Ishikawa (cell line): ENCODE data around the gene RNPEPL1.

ENCODE experiments used
- CEBPB ChIP-seq: IDR thresholded peaks from 2 replicates; pipeline ENCODE4 v1.6.1; 2012
- CREB1 ChIP-seq: IDR thresholded peaks from 2 replicates; pipeline ENCODE4 v1.6.1; 2012; ENCODE audit warnings: low read depth
- EGR1 ChIP-seq: IDR thresholded peaks from 2 replicates; pipeline ENCODE4 v1.6.1; 2012
- EP300 ChIP-seq: IDR thresholded peaks from 2 replicates; pipeline ENCODE4 v1.6.1; 2012; ENCODE audit warnings: borderline replicate concordance
- FOXM1 ChIP-seq: IDR thresholded peaks from 2 replicates; pipeline ENCODE4 v1.6.1; 2012; ENCODE audit warnings: low read depth, borderline replicate concordance
- NFIC ChIP-seq: IDR thresholded peaks from 2 replicates; pipeline ENCODE4 v1.6.1; 2012
- RAD21 ChIP-seq: IDR thresholded peaks from 2 replicates; pipeline ENCODE4 v1.6.1; 2012; ENCODE audit warnings: low read depth
- TAF1 ChIP-seq: IDR thresholded peaks from 2 replicates; pipeline ENCODE4 v1.6.1; 2012; ENCODE audit warnings: low read depth, mild to moderate bottlenecking
- TCF12 ChIP-seq: IDR thresholded peaks from 2 replicates; pipeline ENCODE4 v1.6.1; 2012; ENCODE audit warnings: low read depth
- TEAD4 ChIP-seq: IDR thresholded peaks from 2 replicates; pipeline ENCODE4 v1.6.1; 2012
- YY1 ChIP-seq: IDR thresholded peaks from 2 replicates; pipeline ENCODE4 v1.6.1; 2012; ENCODE audit warnings: low read depth
- ZBTB7A ChIP-seq: IDR thresholded peaks from 2 replicates; pipeline ENCODE4 v1.6.1; 2012; ENCODE audit warnings: low read depth
- TF ChIP-seq, protein P1 (sequence below): IDR thresholded peaks from 2 replicates; pipeline ENCODE4 v1.6.1; 2012
- TF ChIP-seq, protein P2 (sequence below): IDR thresholded peaks from 2 replicates; pipeline ENCODE4 v1.6.1; 2012; ENCODE audit warnings: low read depth, mild to moderate bottlenecking
- TF ChIP-seq, protein P3 (sequence below): IDR thresholded peaks from 2 replicates; pipeline ENCODE4 v1.6.1; 2012

Gene RNPEPL1

DNA sequence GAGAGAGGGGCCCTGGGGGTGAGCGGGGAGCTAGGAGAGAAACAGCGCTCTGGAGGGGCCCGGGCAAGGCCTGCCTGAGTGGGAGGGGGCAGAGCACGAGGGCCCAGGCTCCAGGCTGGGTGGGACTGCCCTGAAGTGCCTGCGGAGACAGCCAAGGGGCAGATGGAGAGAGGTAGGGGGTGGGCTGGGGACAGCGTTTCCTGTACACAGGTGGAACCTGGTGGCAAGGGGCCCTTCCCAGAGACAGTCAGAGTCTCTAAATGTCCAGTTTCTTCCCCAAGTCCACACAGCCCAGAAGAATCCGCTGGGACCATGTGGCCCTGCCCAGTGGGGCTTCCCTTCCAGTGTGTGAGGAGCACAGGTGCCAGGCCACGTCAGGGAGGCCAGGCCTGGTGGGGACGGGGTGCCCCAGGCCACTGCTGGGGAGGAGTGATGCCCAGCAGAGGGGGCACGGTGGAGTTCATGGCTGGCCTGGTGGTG lies 55.3 kb downstream of the RNPEPL1 start:
- no peak for TF ChIP-seq NFIC
- no peak for TF ChIP-seq FOXM1
- no peak for TF ChIP-seq RAD21
- no peak for TF ChIP-seq EGR1
- TF ChIP-seq TCF12: no peak
- TF ChIP-seq, protein P1, sequence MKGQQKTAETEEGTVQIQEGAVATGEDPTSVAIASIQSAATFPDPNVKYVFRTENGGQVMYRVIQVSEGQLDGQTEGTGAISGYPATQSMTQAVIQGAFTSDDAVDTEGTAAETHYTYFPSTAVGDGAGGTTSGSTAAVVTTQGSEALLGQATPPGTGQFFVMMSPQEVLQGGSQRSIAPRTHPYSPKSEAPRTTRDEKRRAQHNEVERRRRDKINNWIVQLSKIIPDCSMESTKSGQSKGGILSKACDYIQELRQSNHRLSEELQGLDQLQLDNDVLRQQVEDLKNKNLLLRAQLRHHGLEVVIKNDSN: no peak
- TF ChIP-seq YY1: no peak
- TF ChIP-seq CEBPB: no peak

DNA sequence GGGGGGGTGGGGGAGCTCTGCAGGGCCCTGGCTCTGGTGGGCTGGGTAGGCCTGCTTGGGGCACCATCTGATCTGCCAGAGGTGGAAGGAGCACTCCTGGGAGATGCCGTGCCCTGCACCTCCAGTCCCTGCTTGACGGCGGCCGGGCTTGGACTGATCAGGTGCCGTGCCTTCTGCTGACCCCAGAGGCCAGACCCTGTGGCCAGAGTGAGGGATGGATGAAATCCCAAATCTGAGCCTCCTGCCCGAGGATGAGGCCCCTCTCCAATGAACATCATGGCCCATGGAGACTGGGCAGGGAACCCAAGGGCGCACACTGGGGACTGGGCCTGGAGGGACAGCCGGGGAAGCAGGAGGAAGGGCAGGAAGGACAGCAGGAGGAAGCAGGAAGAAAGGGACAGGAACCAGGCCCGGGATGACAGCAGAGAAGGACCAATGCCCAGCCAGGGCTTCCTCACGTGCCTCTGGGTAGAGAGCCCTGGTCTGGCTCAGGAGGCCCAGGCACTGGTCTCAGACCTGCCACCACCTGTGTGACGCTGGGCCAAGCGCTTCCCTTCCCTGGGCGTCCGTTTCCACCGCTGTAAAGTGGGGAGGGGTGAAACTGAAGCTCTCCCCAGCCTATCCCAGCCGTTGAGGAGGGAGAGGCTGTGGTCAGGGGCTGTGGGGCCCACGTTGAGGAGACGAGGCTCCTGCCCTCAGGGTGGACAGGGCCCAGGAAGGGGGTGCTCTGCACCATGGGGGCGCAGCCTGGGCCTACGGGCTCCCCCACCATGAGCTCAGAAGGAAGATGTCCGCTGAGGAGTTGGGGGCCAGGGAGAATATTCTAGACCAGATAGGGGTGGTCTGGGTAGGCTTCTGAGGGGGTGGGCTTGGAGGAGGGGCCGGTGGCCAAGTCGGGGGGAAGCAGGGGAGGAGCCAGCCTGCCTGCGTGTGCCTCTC lies 56.0 kb downstream of the RNPEPL1 start:
- no peak for TF ChIP-seq ZBTB7A

DNA sequence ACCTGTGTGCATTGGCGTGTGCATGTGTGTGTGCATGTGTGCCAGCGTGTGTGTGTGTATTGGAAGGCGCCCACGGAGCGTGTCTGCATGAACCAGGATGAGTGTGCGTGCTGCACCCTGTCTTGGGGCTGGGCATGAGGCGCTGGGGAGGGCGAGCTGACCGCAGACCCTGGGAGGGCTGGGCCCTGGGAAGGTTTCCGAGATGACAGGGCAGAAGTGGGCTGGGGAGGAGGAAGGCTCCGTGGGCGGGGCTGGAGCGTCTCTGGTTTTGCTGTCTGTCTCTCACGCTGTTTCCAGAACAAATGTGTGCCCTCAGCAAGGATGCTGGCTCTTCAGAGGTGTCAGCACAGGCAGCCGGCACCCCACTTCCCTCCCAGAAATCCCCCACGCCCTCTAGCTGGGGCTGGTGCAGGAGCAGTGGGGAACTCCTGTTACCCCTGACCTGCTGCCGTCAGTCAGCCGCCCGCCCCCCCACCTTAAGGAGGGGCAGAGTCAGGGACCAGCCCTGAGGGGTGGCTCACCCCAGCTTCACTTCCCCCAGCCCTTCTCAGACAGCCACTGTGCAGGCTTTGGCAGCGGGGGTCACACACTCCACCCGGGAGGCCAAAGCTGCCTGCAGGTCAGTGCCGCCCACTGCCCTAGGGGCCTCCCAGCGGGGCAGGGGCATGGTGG lies 56.8 kb downstream of the RNPEPL1 start, which contains the start of gene GPR35:
Gene GPR35 (plus strand): TSS at position 531 of the 672 bp plus-strand sequence. CDS start 4,473 bp downstream, outside the sequence.
- TF ChIP-seq FOXM1 (no peak), CEBPB (no peak), TEAD4 (no peak), YY1 (no peak), TCF12 (no peak), EP300 (no peak), RAD21 (no peak), TAF1 (no peak), EGR1 (no peak)
- TF ChIP-seq, protein P2, sequence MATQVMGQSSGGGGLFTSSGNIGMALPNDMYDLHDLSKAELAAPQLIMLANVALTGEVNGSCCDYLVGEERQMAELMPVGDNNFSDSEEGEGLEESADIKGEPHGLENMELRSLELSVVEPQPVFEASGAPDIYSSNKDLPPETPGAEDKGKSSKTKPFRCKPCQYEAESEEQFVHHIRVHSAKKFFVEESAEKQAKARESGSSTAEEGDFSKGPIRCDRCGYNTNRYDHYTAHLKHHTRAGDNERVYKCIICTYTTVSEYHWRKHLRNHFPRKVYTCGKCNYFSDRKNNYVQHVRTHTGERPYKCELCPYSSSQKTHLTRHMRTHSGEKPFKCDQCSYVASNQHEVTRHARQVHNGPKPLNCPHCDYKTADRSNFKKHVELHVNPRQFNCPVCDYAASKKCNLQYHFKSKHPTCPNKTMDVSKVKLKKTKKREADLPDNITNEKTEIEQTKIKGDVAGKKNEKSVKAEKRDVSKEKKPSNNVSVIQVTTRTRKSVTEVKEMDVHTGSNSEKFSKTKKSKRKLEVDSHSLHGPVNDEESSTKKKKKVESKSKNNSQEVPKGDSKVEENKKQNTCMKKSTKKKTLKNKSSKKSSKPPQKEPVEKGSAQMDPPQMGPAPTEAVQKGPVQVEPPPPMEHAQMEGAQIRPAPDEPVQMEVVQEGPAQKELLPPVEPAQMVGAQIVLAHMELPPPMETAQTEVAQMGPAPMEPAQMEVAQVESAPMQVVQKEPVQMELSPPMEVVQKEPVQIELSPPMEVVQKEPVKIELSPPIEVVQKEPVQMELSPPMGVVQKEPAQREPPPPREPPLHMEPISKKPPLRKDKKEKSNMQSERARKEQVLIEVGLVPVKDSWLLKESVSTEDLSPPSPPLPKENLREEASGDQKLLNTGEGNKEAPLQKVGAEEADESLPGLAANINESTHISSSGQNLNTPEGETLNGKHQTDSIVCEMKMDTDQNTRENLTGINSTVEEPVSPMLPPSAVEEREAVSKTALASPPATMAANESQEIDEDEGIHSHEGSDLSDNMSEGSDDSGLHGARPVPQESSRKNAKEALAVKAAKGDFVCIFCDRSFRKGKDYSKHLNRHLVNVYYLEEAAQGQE: no peak
- TF ChIP-seq, protein P1: no peak
- TF ChIP-seq, protein P3, sequence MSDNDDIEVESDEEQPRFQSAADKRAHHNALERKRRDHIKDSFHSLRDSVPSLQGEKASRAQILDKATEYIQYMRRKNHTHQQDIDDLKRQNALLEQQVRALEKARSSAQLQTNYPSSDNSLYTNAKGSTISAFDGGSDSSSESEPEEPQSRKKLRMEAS: no peak

DNA sequence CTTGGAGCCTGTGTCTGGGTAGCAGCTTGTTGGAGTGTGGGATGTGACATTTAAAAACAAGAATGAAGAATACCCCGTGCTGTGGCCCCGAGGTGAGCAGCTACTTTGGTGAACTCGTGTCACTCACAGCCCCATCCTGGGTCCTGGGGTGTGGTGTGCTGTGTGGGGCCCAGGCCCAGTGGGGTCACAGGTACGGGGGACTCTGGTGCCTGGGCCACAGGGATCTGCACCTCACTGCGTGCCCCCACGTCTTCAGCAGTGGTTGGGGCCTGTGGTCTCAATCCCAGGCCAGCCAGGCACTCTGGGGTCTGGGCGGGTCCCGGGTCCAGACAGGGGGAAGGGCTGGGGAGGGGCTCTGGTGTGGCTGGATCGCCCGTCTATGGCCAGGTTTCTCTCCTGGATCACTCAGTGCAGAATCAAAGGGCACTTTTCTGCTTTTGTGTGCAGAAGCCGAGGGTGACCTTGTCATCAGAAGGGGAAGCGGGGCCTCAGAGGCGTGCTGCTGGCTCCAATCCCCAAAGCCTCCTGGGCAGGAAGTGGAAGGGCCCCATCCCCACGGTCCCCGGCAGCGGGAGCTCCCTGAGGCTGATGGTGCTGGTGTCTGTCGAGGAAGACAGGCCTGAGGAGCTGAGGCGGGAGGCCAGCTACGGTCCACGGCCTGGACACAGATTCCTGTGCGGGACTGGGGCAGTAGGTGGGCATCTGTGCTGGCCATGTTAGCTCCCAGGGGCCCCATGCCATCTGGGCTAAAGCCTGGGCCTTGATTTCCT lies 58.4 kb downstream of the RNPEPL1 start:
- TF ChIP-seq ZBTB7A: 0 out of 2 replicates have a peak, but pooled peaks have one; percentile 17
- TF ChIP-seq, protein P2: no peak

DNA sequence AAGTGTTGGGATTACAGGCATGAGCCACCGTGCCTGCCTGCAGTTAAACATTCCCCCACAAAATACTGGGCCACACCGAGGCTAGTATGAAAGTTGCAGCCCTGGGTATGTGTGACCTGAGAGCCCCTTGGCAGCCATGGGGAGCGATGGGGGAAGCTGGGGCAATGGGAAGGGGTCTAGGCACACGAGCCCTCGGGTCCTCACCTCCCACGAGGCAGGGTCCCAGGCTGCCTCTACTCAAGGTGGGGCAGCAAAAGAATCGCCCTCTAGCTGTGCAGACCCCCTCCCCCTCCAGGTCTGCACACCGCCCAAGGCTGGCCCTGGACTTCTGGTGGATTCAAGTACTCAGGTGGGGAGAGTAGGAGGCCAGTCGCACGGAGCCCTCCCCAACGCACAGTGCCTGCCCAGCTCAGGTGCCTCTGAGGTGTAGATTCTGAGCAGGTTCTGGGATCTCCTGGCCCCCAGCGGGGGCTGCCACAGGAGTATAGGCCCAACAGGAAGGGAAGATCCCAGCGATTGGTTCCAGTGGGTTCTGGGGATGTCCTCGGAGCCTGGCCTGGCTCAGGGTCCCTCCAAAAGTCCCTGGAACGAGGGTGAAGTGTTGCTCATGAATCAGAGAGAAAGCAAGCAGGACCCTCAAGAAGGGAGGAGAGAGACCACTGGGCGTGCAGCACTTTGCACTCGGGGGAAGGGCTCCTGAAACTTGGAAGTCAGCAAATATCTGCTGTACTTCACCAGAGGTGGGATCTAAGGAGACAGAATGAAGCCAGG lies 59.6 kb downstream of the RNPEPL1 start:
- TF ChIP-seq, protein P3: no peak
- TF ChIP-seq TAF1 (no peak), FOXM1 (no peak), EP300 (no peak), ZBTB7A (no peak), CEBPB (no peak), CREB1 (no peak), RAD21 (no peak), TCF12 (no peak), NFIC (no peak), TEAD4 (no peak), EGR1 (no peak), YY1 (no peak)
- TF ChIP-seq, protein P2: no peak
- TF ChIP-seq, protein P1: no peak
